DMS153 (cell line): ENCODE data around the gene ZMIZ1.

Source experiments
- DNase-seq: peaks from one replicate; lab custom pipeline; 2025; lab: John Stamatoyannopoulos, UW

The ZMIZ1 gene

DNA sequence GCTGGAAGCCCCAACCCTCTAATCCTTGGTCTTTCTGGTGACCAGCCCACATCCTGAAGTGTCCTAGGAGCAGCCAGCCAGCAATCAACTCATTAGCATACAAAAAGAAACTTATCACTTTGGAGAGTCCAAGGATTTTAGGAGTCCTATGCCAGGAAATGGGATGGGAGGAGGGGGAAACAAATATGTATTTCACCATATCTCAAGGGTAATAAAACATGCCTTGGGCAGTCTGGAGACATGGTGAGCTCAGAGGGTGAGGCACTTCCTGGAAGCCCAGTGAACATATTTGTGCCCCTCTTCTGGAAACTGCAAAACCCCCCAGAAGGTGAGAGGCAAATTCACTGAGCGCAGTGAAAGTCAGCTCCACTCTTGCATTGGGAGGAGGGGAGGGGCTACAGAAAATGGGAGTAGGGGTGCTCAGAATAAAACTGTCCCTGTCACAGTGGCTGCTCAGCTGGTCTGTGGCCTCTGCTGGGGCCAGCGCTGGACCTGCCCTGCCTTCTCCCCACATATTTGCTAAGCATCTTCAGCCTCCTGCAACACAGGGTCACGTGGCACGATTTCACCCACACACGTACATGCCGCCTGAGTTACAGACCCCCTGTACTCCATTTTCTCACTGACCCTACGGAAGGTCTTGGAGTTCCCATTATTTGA, 17.7 kb upstream of the ZMIZ1 start:
- DNase-seq: no peak

DNA sequence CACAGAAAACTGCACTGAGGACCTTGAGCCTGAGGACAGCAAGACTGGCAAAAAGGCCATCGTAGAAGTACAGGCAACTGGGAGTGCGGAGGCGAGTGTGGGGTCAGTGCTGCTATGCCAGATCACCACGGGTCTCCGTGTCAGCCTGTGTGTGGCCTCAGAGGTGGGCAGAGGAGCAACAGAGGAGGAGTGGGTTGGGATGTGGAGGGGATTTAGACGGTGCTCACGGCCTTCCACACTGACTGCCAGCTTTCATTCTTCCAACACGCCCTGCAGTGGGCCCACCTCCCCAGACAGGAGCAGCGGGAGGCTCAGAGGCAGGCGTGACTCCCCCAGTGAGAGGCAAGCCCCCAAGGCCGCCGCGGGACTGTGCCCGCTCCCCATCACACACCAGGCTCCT, 17.0 kb upstream of the ZMIZ1 start:
- no peak for DNase-seq

DNA sequence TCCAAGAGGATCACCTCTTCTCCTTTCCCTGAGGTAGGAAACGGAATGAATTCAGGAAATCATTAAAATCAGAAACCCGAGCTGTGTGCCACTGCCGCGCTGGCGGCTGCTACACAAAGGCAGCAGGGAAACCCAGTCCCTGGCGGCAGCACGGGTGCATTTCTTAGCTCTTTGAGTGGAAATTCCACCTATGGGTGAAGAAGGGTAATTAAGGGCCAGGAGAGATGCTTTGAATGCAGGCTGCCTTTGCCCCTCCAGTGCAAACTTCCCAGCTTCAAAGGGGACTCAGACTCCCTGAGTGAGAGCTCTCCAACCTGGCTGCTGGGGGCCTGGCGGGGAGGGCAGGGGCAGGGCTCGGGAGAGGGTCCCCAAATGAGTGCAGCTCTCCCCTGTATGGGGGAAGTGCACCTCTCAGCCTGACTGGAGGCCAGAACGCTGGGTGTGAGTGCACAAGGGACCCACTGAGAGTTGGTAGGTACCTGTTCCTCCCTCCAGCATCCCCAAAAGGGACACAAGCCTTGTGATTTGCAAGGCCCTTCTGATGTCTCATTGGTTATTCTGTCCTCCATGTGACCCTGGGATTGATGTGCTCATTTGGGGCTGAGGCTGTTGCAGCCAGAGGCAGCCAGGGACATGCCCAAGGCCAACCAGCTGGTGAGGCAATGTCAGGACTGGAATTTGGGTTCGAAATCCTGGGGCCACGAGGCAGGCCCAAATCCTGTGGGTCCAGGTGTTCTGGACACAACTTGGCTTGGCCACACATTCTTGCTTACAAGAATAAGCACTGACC, 16.3 kb upstream of the ZMIZ1 start:
- peak; percentile 36 for DNase-seq

DNA sequence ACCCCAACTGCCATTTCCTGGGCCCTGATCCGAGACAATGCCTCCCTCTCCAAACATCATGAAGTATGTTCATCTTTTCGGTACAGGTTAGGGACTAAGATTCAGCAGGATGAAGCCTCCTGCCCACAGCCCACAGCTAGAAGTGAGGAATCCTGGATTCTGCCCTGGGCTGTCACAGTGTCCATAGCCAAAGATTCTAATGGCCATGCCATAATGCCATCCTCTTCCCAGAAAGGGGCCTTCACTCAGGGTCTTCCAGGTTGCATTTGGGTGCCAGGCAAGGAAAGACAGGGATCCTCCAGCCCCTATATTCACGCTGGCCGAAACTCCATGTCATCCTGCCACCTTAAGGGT, 15.7 kb upstream of the ZMIZ1 start:
- DNase-seq: no peak

DNA sequence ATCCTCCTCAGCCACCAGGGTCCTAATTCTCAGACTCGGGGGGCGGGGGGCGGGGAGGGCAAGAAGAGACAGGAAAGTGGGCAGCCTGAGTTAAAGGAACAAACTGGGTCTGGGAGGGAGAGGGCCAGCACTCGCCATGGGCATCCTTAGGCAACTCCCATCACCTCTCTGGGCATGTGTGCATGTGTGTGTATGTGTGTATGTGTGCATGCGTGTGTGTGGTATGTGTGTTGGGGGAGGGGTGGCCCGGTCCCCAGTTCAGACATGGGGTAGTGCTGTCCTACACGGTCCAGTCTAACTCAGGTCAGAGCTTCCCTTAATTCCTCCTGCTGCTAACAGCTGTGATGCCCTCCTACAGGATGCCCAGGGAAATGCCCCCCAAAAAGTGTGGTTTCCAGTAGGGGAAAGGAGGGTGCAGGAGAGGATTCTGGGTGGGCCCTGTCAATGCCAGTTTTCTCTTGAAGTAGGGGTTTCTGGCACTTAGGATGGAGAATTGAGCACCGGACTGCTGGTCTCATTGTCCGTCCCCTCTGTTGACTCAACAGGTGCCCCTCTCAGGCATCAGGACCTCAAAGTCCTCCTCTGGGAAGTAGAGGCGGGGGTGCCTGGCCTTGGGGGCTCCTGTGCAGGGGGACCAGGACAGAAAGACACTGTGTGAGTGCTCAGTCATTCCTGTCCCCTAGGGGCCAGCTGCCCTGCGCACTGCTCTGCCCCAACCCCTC, 15.1 kb upstream of the ZMIZ1 start:
- DNase-seq: no peak

DNA sequence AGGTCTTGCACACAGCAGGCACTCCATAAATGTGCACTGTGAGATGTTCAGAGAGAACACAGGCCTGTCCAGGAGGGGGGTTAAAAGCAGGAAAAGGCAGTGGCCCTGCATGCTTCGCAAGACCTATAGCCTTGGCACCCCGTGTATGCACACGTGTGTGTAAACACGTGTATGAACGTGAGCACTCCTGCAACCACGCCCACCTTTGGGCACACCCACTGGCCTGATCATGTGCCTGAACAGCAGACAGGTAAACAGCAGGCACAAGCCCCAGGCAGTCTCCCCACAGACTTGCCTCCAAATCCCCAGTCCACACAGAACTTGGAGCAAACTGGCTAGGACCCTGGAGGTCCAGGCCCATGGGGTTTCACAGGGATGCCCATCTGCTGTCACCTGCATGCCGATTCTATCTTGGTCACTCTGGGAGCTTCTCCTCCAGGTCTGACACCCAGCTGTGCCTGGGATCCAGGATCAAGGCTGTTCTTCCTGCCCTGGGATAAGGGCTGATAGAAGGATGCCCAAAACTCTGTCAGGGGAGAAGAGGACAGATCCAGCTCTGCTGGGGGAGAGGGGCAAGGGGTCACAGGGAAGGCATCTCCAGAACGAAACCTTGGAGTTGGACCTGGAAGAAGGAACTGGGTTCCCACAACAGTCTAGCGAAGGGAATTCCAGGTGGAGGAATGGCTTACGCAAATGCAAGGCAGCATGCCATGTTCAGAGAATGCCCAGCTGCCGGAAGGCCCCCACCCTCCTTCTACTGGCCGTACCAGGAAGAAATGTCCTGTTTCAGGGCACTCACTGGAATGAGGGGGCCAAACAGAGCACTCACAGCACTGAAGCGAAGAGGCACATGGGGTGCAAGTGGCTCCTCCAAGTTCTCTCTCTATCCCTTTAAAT, 14.3 kb upstream of the ZMIZ1 start:
- no peak for DNase-seq

DNA sequence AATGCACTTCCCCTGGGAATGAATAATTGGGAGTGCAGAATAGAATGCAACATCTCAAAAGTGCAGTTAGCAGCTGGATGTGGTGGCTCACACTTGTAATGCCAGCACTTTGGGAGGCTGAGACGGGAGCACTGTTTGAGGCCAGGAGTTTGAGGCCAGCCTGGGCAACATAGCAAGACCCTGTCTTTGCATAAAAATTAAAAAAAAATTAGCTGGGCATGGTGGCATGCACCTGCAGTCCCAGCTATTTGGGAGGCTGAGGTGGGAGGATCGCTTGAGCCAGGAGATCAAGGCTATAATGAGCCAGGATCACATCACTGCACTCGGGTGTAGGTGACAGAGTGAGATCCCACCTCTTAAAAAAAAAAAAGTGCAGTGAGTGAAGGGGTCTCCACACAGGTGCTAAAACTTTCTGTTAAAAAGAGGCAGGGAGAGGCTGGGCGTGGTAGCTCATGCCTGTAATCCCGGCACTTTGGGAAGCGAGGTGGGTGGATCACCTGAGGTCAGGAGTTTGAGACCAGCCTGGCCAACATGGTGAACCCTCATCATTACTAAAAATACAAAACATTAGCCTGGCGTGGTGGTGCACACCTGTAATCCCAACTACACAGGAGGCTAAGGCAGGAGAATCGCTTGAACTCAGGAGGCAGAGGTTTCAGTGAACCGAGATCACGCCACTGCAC, 13.5 kb upstream of the ZMIZ1 start:
- DNase-seq: no peak

DNA sequence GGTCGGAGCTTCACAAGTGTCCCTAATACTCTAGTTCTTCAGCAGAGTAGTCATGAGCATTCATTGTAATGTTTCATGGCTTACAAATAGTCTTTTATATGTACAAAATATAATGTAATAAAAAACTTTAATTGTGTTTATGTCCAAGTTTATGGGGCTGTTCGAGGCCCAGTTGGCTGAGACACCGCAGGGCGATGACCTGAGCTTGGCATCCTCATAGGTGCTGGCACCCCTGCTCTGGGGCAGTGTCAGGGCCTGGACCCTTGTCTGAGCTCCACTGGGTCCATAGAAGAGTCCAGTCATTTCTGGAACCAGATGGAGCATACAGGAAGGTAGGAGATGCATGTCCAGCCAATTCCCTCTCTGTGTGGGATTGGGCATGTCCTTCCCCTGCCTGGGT, 12.9 kb upstream of the ZMIZ1 start:
- no peak for DNase-seq

DNA sequence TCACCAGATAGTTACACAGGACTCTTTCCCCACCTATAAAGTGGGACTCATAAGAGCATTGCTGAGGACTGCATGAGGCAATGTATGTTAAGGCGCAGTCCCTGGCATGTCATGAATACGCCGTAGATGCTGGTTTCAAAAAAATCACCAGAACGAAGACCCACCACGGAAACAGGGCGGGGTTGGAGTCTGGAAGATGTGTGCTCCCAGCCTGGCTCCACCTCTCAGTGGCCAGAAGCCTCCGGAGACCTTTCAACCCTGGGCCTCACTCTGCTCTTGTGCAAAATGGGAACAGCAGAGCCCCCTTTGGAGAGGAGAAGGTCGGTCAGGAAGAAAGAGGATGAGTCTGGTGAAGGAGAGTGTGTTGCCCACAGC, 12.4 kb upstream of the ZMIZ1 start:
- no peak for DNase-seq

DNA sequence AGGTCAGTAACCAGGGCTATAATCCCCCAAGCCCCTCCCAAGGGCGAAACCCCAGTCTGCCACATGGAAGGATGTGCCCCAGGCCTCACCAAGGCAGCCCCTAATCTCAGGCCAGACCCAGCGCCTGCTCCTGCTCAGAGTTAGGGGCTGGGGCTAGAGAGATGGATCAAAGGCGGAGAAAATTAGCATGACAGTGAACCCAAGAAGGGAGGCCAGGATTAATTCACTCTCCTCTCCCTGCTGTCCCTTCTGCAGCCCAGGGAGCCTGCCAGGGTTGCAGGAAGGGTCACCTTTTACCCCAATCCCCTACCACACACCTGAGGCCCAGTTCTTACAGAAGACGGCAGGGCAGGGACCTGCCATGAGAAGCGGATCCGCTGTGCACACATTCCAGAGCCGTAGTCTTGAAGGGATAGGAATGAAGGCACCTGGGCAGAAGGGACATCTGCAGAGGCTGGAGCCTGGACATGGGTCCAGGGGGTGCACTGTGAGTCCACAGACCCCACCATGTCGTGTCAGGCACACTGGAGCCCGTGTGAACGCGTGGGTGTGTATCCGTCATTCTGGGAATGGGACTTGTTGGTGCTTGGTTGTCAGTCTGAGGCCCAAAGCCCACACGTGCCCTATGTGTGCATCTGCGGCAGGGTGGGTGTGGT, 11.9 kb upstream of the ZMIZ1 start:
- no peak for DNase-seq

DNA sequence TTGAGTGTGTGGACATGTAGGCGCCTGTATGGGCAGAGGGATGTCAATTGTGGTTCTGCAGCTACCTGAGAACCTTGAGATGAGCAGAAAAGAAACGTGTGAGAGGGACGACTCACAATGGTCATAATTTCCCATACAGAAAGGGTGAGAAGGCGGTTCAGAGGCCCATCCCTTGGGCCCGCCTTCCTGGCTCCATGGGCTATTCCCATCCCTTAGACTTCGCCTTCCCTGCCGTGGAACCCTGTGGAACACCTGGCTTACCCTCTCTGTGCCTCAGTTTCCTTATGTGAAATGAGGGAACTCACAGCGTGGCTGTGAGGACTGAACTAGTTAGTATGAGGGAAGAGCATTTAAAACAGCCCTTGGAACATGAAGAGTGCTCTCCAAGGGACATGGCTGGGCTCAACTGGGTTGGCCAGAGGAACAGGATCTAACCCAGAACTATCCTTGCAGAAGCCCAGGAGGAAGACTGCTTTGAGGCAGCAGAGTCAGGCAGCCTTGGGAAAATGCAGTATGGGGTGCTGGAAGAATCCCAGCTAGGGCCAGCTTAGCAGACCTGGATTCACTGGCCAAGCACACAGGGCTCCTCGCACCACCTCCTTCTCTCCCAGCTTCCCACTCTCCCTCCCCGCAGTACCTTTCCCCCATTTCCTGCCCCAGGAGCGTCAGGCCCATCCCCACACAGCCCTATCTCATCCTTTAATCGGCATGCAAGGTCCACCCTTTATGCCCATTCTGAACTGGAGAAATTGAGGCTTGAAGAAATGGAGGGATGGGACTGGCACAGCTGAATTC, 11.1 kb upstream of the ZMIZ1 start:
- no peak for DNase-seq

DNA sequence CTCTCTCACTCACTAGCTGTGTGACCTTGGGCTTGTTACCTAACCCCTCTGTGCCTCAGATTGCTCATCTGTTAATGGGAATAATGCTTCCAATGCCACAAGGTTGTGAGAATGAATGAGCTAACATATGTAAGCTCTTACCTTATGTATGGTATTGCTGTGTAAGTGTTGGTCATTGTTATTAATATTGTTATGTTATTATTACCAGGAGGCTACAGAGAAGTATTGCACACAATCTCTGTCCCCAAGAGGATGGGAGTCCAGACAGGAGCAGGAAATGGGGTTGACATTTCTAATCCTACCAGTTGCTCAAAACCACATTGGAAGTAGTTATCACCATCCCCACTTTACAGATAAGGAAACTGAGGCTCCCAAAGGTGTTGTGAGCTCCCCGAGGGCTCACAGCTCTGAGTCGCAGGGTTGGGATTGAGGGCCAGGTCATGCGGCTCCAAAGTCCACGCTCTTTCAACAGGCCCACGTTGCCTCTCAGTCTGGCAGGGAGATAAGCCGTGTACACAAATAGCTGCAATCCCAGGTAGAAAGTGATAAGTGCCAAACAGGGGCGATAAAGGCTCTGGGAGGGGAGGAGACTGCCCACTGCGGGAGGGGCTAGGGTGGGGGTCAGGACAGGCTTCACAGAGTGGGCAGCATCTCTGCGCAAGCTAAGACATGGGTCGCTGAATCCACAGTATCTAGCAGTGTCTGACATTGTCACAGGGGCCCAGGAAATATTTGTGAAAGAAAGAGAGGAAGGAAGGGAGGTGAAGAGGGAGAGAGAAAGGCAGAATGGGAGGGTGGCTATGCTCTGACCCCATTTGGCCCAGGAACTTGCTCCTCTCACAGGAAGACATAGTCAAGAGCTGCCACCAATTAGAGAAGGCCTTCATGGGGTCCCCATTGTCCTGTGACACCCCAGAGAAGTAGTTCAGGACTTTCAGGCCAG, 9.6 kb upstream of the ZMIZ1 start:
- DNase-seq: no peak

DNA sequence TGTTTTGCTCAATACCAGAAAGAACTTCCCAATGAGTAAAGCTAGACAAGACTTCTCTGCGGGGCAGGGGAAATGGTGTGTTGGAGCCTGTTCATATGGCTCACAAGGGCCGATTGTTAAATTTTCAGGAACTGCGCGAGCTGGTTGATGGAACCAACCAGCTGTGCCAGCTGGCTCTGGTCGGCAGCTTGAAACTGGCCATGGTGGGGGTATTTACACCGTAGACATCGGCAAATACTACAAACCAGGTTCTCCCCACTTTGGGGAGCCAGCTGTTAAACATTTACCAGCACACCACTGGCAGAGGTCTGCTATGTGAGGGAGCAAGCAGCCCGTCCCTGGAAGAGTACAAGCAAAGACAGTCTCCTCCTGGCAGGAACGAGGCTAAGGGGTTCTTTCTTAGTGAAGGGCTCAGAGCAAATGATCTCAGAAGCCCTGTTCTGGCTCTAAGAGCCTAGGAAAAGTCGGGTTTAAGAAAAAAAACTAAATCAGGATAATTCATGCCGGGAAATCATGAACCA, 8.8 kb upstream of the ZMIZ1 start:
- no peak for DNase-seq

DNA sequence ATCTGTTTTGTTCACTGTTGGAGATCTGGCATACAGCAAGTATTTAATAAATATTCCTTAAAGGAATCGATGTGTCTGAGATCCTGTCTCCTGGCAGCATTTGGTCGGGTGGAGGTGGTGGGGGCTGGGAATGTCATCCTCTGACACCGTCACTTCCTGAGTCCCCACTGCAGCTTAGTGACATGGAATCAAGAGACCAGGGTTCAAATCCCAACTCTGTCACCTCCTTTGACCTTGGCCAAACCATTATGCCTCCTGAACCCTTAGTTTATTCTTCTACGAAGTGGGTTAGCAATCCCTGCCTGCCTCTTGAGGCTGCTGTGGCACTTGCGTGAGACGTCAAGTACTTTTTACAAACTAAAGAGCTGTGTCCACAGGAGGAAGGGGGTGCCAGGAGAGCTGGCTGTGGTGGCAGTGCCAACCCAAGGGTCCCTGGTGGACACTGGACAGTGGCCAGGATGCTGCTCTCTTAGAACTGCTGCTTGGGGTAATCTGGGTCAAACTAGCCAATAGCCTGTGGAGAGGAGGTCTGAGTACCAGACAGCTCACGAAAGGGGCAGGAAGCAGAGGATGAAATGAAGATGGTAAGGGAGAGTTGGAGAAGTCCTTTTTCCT, 8.0 kb upstream of the ZMIZ1 start:
- DNase-seq: no peak

DNA sequence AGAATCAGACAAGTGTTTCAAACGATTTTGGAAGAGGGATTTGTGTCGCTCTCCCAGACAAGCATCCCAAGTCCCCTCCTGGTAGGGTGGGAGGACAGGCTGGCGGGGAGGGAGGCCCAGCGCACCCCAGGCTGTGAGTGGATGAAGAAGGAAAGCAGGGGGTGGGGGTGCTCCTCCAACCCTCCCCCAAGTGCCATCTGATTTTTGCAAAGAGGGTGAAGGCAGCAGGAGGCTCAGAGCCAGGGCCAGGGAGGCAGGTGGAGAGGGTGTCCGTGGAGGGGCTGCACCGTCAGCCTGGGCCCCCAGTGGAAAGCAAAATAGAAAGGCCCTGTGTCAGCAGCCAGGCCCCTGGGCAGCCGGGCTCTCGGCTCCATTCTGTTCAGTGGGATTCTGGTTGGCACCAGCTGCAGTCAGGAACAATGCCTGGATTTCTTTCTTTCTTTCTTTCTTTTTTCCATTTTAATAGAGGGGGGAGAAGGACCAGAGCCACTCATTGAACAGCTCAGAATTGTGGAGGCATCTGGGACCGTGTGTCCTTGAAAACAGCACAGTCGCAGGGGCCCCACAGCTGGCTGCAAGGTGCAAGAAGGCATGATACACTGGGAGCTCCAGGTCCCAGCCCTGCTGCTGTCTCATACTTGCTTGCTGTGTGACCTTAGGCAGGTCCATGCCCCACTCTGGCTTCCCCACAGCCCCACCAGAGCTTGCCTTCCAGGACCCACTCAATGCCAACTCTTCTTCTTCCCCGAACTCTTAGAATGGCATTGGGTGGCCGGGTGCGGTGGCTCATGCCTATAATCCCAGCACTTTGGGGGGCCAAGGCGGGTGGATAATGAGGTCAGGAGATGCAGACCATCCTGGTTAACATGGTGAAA, 7.1 kb upstream of the ZMIZ1 start:
- no peak for DNase-seq

DNA sequence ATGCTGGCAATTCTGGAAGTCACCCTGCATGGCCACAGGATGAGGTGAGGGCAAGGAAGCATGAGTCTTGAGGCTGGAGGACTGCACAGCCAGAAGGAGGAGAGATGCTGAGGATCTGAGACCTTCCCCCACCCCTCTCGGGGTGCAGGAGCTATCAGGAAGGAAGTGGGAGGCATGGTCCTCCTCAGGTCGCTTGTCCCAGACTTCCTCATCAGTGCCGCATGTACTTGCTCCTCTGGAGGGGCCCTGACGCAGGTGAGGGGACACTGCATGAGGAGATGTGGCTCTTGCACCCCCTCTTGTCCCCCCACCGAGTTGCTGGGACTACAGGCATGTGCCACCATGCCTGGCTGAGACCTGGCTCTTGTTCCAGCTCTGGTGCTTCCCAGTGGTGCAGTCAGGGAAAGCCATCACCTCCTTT, 5.7 kb upstream of the ZMIZ1 start:
- DNase-seq: no peak
